ENCODE data around the gene NDUFA11. TPM values are rescaled to one million over a fixed set of nuclear protein-coding genes. Genes with fewer than 3 reads are reported as not detected.
A peak's percentile ranks its signal among the peaks of the same experiment; 100 is the strongest.

NDUFA11 gene
- total and polyA plus RNA-seq, 9 of the 15 experiments (the other 6 are each of a cell fraction or from before 2014, with no cell fraction given), result 63.3 to 486 (median 274) TPM

GRCh38 chr19:5953030-5953589 lies 49.5 kb upstream of the NDUFA11 start (continued):
- TF ChIP-seq ATF7 (IDR thresholded peaks at IDR 0.05), result peak; percentile 60; the same call in 1 of the 2 replicates
- TF ChIP-seq BRD4 (IDR thresholded peaks at IDR 0.05), result peak; percentile 32; the same call in 1 of the 2 replicates
- no peak for TF ChIP-seq ARID2 (IDR thresholded peaks at IDR 0.05)
- TF ChIP-seq PPARD (CRISPR knock-in tag; IDR thresholded peaks at IDR 0.05), result no peak
- no peak for TF ChIP-seq MBD1 (CRISPR knock-in tag; IDR thresholded peaks at IDR 0.05)
- peak; percentile 66 for TF ChIP-seq MGA (IDR thresholded peaks at IDR 0.05)
- no peak for TF ChIP-seq ZNF695 (CRISPR knock-in tag; IDR thresholded peaks at IDR 0.05)
- TF ChIP-seq NFRKB (IDR thresholded peaks at IDR 0.05; ENCODE audit: low read depth), result no peak; the same call in 1 of the 2 replicates
- no peak for TF ChIP-seq ARID4B (CRISPR knock-in tag; IDR thresholded peaks at IDR 0.05)
- TF ChIP-seq NFE2 (IDR thresholded peaks at IDR 0.05; ENCODE audit: low read depth), result no peak
- TF ChIP-seq ZNF175 (CRISPR knock-in tag; IDR thresholded peaks at IDR 0.05; ENCODE audit: low read depth), result peak; percentile 27; the same call in 1 of the 2 replicates

Data from K562 (cell line).